Measurements from ENCODE around the gene NOX4. TPM values are rescaled to one million over a fixed set of nuclear protein-coding genes. Genes with fewer than 3 reads are reported as not detected.

The NOX4 gene
- total RNA-seq, 4 donors from 2014 or later, result 3.9 to 23.7 (median 5.6) TPM

DNA sequence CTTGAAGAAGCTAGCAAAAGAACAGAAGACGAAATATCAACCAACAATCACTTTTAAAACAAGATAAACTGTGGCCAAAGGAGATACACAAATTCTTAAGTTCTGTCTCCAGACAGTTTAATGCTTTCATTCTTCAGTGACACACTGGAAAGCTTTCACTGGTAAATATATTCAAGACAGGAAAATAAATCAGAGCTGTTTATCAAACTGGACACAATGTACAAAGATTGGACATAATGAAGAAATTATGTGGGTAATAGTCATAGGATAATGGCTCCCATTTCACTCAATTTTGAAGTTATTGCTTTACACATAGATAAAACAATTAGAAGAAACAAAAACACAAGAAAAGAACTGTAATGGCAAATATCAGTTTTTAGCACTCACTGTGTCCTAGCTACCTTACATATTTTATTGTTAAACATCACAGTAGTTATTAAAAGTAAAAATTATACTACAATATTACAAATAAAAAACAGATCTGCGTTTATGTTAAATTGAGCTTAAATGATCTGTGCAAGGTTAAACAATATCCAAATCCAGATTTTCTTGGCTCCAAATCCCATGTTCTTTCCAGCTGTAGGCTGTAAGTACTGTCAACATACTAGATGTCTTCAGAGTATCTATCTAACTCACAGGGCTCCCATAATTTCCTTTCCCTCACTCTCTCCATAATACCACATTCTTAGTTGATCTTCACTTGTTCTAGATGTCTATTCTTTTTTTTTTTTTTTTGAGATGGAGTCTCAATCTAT, 38.6 kb upstream of the NOX4 start:
- H3K36me3 ChIP-seq, result no peaks in the 10 kb centered on the region
- TF ChIP-seq, protein P1, sequence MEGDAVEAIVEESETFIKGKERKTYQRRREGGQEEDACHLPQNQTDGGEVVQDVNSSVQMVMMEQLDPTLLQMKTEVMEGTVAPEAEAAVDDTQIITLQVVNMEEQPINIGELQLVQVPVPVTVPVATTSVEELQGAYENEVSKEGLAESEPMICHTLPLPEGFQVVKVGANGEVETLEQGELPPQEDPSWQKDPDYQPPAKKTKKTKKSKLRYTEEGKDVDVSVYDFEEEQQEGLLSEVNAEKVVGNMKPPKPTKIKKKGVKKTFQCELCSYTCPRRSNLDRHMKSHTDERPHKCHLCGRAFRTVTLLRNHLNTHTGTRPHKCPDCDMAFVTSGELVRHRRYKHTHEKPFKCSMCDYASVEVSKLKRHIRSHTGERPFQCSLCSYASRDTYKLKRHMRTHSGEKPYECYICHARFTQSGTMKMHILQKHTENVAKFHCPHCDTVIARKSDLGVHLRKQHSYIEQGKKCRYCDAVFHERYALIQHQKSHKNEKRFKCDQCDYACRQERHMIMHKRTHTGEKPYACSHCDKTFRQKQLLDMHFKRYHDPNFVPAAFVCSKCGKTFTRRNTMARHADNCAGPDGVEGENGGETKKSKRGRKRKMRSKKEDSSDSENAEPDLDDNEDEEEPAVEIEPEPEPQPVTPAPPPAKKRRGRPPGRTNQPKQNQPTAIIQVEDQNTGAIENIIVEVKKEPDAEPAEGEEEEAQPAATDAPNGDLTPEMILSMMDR (IDR thresholded peaks at IDR 0.05), result no peak
- TF ChIP-seq POLR2AphosphoS5 (IDR thresholded peaks at IDR 0.05), result no peak
- no peak for TF ChIP-seq POLR2A (IDR thresholded peaks at IDR 0.05)
- TF ChIP-seq EP300 (IDR thresholded peaks at IDR 0.05), result no peak
- H3K4me3 ChIP-seq, result no peak overlapping the region
- H3K4me1 ChIP-seq, result peaks cover 0 to 8% (median 0%) of the 10 kb centered on the region in 3 donors
- no peaks in the 10 kb centered on the region for H3K27me3 ChIP-seq
- 9 to 27% methylated on average over 2 of the region's 2 CpGs for WGBS, 2 donors (ENCODE audit: low coverage in 1 of 2)
- no peak for ATAC-seq
- H3K9me3 ChIP-seq, result no peaks in the 10 kb centered on the region
- no peak overlapping the region for H3K27ac ChIP-seq

DNA sequence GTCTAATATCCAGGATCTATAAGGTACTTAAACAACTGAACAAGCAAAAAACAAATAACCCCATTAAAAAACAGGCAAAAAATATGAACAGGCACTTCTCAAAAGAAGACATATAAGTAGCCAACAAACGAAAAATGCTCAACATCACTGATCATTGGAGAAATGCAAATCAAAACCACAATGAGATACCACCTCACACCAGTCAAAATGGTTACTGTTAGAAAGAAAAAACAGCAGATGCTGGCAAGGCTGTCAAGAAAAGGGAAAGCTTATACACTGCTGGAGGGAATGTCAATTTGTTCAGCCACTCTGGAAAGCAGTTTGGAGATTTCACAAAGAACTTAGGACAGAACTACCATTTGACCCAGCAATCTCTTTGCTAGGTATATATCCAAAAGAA, 30.6 kb upstream of the NOX4 start:
- no peak for ATAC-seq
- WGBS, 2 donors (ENCODE audit: low coverage in 1 of 2), result 83 to 100% methylated on average over 1 of the region's 1 CpG

DNA sequence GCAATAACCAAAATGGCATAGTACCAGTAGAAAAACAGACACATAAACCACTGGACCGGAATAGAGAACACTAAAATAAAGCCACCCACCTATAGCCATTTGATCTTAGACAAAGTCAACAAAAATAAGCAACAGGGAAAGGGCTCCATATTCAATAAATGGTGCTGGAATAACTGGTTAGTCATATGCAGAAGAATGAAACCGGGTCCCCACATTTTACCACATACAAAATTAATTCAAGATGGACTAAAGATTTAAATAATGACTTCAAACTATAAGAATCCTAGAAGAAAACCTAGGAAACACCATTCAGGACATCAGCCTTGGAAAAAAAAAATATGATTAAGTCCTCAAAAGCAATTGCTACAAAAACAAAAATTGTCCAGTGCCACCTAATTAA, 30.1 kb upstream of the NOX4 start:
- ATAC-seq, result no peak
- no peak overlapping the region for H3K27ac ChIP-seq
- no peak overlapping the region for H3K4me3 ChIP-seq
- H3K9me3 ChIP-seq, result no peaks in the 10 kb centered on the region
- no peaks in the 10 kb centered on the region for H3K4me1 ChIP-seq
- no peak for TF ChIP-seq POLR2A (IDR thresholded peaks at IDR 0.05)
- no peak for TF ChIP-seq EP300 (IDR thresholded peaks at IDR 0.05)
- TF ChIP-seq POLR2AphosphoS5 (IDR thresholded peaks at IDR 0.05), result no peak
- TF ChIP-seq, protein P1 (IDR thresholded peaks at IDR 0.05), result no peak
- H3K27me3 ChIP-seq, result no peaks in the 10 kb centered on the region
- WGBS, 2 donors (ENCODE audit: low coverage in 1 of 2), result 94 to 96% methylated on average over 2 of the region's 2 CpGs
- no peaks in the 10 kb centered on the region for H3K36me3 ChIP-seq

More for the DNA sequence above, 30.6 kb upstream of the NOX4 start:
- Histone ChIP-seq H3K4me1 (no peaks in the 10 kb centered on the region), H3K9me3 (no peaks in the 10 kb centered on the region), H3K4me3 (no peak overlapping the region), H3K27ac (no peak overlapping the region), H3K27me3 (no peaks in the 10 kb centered on the region), H3K36me3 (no peaks in the 10 kb centered on the region)
- TF ChIP-seq EP300 (IDR thresholded peaks at IDR 0.05) (no peak), POLR2A (IDR thresholded peaks at IDR 0.05) (no peak), POLR2AphosphoS5 (IDR thresholded peaks at IDR 0.05) (no peak)
- TF ChIP-seq, protein P1 (IDR thresholded peaks at IDR 0.05), result no peak

DNA sequence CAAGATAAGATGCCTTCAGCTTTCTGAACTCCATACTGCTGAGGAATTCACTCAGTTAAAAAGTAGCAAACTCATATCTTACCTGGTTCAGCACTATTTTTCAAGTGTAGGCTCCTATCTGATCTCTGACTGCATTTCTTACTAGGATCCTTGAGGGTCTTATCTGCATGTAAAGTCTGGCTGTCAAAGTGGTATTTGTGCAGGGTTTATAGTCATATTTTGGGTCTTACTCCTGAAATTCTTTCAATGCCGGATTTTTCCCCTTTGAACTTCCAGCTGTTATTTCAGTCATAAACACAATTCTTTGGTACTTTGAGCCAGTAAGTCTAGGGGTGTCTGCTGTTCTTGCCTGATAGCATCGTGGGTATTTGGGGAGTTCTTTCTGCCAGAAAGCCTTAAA, 25.3 kb upstream of the NOX4 start:
- Histone ChIP-seq H3K9me3 (peaks cover 0 to 9% (median 0%) of the 10 kb centered on the region in 3 donors), H3K27ac (no peak overlapping the region), H3K4me3 (no peak overlapping the region), H3K36me3 (no peaks in the 10 kb centered on the region), H3K4me1 (no peaks in the 10 kb centered on the region), H3K27me3 (no peaks in the 10 kb centered on the region)
- no peak for TF ChIP-seq POLR2AphosphoS5 (IDR thresholded peaks at IDR 0.05)
- no peak for TF ChIP-seq POLR2A (IDR thresholded peaks at IDR 0.05)
- TF ChIP-seq EP300 (IDR thresholded peaks at IDR 0.05), result no peak
- TF ChIP-seq, protein P1 (IDR thresholded peaks at IDR 0.05), result no peak
- 35 to 36% methylated on average over 1 to 2 of the region's 2 CpGs for WGBS, 2 donors (ENCODE audit: low coverage in 1 of 2)
- ATAC-seq, result no peak

DNA sequence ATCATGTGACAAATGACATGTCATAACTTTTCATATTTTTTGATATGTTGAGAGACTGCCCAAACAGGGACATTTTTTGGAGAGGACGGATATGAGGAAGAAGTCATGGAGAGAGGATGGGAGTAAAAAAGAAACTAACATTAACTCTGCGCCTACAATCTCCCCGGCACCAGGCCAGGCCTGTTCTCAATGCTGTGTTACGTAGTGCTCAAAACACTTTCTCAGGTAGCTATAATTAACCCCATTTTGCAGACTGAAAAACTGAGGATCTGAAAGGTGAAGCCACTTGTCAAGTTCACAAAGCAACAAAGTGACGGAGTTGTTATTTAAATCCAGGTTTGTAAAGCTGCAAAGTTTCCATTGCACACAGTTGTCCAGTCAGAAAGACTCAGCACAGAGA, 17.4 kb upstream of the NOX4 start:
- WGBS, 2 donors (ENCODE audit: low coverage in 1 of 2), result 80 to 98% methylated on average over 4 to 5 of the region's 5 CpGs
- ATAC-seq, result no peak

More for the DNA sequence above, 17.4 kb upstream of the NOX4 start:
- H3K4me3 ChIP-seq, result no peak overlapping the region
- H3K27me3 ChIP-seq, result no peaks in the 10 kb centered on the region
- TF ChIP-seq EP300 (IDR thresholded peaks at IDR 0.05), result no peak
- TF ChIP-seq POLR2A (IDR thresholded peaks at IDR 0.05), result no peak
- TF ChIP-seq, protein P1 (IDR thresholded peaks at IDR 0.05), result no peak
- TF ChIP-seq POLR2AphosphoS5 (IDR thresholded peaks at IDR 0.05), result no peak
- no peaks in the 10 kb centered on the region for H3K9me3 ChIP-seq
- no peaks in the 10 kb centered on the region for H3K36me3 ChIP-seq
- H3K4me1 ChIP-seq, result no peaks in the 10 kb centered on the region
- H3K27ac ChIP-seq, result no peak overlapping the region
